HG03108 (cell line): Measurements from ENCODE around the gene MEG3.

Source experiments
- ATAC-seq: cut with Tn5 transposase; IDR thresholded peaks from one replicate; pipeline ENCODE4 v1.9.1; 2021; ENCODE audit warnings: moderate library complexity; ENCODE audit not compliant: unreplicated experiment

Gene MEG3

DNA sequence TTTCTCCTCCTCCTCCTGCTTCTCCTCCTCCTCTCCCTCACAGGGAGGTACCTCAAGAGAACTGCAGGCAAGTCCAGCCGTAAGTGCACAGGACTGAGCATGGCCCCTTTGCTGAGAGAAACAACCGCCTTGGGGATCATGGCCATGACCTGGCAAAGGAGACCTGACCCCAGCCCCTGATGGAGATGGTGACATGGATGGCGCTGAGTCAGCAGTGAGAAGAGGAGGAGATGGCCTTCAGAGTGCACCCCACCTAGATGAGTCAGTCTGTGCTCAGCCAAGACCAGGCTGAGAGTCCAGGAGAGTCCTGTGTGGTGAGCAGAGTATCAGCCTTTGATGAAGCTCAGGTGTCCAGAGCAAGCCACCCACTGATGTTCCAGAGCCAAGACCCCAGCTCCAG is 36.4 kb downstream of the MEG3 start:
- ATAC-seq: no peak

- ATAC-seq: no peak
Observed at GRCh38 chr14:100862793-100863192, 36.9 kb downstream of the MEG3 start.

DNA sequence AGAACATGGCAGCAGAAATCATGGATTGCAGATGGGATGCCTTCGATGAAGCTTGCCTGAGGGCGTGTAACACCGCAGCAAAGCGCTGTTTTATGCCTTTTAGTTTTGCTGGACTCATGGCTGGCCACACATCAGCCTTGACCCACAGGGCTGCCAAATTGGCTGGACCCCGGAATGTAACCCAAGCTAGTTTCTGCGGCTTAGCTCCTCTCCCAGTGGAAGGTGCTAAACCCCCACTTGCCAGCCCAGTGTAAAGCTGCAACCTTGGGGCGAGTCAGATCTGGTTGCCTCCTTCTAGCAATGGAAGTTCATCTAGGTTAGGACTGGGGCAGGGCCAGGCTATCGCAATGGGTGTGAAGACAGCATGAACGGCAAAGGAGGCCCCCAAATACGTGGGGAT is 38.3 kb downstream of the MEG3 start:
- ATAC-seq: no peak

DNA sequence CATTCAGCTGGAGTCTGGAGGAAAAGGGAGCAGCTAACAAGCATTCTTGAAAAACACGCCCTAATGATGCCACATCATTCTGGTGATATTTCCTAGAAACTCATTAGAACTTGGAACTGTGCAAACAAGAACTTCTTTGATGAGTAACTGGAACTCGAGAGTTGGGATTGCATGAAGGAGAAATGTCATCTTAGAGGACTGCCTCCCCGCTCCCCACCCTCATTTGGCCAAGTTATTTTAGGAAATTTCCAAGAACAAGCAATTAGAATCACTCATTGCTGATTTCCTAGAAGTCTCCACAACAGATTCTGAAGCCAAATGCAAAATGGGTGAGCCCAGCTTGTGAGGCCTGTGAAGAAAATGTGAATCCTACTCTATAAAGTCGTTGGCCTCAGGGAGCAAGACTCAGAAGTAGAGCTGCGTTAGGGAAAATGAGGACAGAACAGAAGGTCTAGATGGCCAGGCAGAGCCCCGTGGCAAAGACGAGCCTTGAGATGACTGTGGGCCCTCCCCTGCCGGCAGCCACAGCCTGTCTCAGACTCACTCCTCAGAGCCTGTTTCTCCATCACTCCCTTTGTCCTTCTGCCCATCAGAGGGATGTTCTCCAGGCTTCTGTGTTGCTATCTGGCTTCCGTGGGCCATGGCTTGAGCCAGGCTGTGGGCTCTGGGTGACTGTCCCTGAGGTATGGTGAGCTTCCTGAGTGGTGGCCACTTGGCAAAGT is 39.2 kb downstream of the MEG3 start:
- no peak for ATAC-seq

DNA sequence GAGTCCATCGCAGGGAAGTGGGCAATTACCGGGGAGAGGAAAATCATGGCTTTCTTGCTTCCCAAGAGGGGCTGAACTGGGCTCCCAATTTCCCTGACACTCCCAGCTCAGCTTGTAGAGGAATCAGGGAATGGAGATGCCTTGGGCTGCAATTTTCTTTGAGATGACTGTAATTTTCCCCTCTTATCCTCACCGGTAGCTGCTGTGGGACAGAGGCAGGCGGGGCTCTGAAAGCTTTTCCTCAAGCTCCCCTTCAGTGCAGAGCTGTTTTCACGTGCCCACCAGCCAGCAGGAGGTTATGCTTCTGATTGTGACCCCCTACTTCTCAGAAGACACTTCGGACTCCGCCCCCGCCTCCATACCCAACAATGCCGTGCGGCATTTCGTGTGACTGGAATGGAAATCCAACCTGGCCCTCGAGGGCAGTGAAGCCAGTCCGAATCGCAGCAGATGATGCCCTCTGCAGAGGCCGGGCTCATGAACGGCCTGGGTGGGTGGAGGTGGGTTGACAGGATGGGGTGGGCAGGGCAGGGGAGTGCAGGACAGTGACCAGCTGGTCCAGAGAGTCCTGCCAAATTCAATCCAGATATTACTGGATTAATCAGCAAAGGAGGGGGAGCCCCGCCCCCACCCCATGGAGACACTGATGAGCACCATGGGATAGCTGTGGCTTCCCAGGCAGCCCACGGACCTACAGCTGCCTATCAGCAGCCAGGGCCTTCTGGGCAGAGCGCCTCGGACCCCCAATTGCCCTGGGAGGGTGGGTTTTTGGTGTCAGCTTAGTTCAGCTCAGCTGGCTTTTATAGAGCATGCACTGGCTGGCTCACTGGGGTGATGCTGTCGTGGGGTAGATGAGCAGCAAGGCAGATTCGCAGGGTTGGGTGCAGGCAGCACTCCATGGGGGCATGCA is 40.0 kb downstream of the MEG3 start:
- no peak for ATAC-seq

DNA sequence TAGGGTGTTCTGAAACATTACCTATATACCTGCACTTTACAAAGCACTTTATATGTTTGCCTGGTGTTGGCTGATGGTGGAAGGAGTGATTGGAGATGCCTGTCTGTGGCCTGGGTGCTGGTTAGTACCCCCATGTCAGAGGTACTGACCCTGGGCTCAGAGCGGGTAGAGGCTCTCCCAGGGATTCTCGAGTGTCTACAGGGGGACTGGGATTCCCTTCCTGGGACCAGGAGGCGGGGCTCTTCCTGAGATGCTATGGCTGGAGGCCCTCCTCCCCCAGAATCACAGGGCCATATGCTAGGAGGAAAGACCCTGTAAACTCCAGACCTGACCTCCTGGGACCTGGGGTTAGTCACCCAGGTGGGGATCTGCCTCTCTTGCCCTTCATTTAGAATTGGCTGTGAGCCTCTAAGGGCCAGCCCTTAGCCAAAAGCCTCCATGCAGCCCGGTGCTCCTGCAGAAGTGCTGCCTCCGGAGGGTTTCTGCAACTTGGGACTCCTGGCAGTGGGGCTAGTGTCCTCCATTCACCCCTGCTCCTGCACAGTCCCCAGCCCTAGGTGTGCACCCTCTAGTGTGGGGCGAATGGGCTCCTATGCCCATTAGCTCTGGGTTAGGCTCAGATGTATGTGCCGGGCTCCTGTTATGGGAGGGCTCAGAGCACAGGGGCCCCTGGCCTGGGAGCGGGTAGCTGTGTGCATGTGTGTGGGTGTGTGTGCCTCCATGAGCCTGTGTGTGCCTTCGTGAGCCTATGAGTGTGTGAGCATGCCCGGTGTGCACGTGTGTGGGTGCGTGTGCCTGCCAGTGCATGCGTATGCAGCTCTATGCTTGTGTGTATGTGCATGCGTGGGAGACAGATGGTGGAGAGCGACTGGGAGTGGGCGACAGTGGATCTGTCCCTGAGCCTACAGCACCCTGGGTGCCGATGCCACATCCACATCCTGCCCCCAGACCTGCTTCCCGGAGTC is 41.0 kb downstream of the MEG3 start:
- ATAC-seq: no peak

DNA sequence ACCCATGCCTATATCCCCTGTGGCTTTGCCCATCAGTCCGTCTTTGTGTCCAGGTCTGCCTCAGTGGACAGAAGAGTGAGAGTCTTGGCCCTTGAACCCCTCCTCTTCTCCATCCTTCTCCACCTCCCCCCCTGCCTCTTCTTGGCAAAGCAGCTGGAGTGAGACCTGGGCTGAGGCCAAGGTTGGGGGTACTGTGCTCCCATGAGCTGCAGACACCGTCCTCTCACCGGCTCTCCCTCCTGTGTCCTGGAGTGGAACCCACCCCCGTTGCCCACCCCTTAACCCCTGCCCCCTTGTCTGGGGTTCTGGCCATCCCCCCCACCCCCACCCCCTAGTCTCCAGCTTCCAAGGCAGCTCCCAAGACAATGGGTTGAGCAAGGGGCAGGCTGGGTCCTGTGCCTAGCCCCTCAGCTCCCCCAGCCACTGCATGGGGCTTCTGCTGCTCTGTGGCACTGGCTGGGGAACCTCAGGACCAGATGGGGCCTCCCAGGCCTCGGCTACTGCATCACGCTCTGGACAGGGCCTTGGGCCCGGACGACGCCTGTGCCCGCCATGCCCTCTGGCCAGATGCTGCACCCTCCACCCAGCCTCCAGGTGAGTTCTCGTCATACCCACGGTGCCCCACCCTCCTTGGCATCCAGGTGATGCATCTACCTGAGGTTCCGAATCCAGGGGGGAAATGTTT is 41.9 kb downstream of the MEG3 start:
- ATAC-seq: no peak

DNA sequence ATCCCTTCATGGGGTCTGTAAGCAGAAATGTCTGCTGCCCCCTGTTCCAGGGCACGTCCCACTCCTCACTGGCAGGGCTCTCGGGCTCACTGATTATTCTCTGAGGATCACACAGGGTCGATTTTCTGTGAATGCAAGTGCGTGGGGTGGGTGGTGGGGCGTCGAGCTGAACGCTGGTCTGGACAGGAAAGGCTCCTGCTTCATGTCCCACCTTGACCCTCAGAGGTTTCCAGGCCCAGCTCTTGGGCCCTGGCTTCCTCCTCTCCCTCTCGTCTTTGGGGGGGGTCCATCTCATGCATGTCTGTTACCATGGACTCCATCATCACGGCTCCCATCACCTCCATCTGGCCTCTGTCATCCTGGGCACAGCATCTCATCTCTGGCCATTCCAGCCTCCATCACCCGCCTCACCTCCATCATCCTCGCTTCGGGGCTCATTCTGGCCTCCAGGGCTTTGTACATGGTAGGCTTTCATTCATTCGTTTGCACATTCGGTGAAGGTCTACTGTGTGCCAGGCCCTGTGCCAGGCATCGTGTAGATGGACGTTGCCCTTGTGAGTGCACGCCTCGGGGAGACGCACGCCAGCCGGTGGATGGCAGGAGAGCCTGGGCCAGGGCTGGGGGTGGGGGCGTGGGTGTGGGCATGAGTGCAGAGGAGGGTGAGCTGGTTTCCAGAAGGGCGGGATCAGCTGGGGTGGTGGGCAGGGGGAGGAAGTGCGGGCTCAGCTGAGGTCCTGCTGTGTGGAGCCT is 42.9 kb downstream of the MEG3 start:
- no peak for ATAC-seq

GRCh38 chr14:100871234-100872186 is 45.6 kb downstream of the MEG3 start:
- ATAC-seq: no peak

- ATAC-seq: no peak
Observed at GRCh38 chr14:100872259-100873095, 46.6 kb downstream of the MEG3 start.

GRCh38 chr14:100873096-100873482 is 47.2 kb downstream of the MEG3 start:
- no peak for ATAC-seq

GRCh38 chr14:100874051-100874410 is 48.1 kb downstream of the MEG3 start:
- no peak for ATAC-seq

DNA sequence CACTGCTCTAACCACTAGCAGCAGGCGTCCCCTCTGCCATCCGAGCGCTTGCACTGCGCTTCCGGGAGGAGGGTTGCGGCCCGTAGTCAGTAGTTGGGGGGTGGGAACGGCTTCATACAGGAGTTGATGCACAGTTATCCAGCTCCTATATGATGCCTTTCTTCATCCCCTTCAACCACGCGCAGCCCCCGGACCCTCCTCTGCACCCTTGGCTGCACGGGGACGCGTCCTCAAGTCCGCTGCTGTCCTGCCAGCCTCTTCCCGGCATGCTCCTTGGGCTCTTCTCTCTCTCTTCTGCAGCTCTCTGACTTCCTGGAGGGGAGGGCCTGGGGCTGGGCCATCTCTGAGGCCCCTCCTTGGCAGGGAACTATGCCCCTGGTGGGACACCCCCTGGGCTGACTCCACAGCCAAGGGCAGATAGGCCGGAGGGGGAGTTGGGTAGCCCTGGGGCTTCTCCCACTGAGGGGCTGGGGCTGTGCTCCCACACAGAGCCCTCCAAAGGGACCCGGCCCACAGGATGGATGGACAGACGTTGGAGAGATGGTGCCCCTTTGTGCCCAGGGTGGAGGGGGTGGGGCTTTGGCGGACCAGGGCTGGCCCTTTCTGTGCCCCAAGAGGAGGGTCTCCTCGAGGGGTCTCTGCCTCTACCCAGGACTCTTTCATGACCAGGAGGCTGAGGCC is 48.6 kb downstream of the MEG3 start:
- ATAC-seq: no peak

DNA sequence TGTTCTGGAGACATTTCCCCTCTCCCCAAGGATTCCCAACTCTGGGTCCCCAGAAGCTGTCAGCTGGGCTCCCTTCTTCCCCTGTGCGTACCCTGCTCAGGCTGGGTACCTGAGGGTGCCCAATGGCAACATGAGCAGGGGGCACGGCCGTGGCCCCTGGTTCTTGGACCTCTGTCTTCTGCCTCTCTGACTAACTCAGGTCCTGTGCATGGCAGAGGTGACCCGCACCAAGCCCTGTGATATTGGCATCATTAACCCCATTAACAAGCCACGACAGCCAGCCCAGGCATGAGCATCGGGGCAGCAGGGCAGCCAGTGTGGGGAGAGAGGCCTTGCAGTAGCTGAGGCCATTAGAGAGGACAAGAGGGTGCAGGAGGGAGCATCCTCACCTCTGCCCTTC is 49.2 kb downstream of the MEG3 start:
- ATAC-seq: no peak

DNA sequence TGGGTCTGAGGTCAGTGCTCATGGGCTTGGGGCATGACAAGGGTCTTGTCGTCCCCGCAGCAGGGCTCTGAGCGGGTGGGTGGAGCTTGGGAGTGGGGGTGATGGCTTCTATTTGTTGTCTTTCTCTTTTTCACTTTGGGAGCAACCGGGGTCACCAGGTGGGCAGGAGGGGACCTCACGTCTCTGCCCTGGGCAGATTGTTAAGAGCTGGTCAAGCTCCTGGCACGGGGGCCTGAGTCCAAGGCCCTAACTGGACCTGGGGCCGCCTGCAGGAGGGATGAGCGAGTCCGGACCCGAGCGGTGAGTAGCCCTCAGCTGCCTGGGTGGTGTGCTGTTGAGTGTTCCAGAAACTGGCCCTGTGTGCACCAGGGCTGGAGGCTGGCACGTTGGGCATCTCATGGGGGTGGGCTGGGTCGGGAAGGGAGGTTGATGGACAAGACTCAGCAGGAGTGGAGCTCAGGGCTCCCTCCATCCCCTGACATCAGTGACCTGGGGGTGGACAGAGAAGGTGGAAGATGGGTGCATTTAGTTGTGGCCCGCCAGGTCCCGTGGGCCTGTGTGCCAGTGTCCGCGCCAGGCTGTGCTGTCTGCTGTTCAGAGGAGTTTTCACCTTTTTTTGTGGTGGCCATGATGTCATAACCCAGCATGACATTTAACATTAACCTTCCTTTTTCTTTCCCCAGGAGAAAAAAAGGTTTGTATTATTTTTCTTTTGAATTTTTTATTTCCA is 50.1 kb downstream of the MEG3 start:
- ATAC-seq: no peak

- no peak for ATAC-seq
Observed at GRCh38 chr14:100878271-100879146, 52.6 kb downstream of the MEG3 start.
